SJSA1 (cell line): Measurements from ENCODE around the gene TMEM209. TPM values are rescaled to one million over a fixed set of nuclear protein-coding genes. Genes with fewer than 3 reads are reported as not detected.
"Not testable (repeated sequence)": the region's sequence is repeated elsewhere in the genome, so short reads cannot be mapped to it uniquely, and the experiment has no call there.

Experiments used
- DNase-seq, 2 experiments: peaks; one replicate each; pipeline ENCODE4 v3.0.0-alpha.2; 2015 to 2020; ENCODE audit warnings: low spot score in 2 of 2, low read depth in 1 of 2
- H3K27ac ChIP-seq: fragments of 250-450 bp; sonication (Bioruptor Pico); 2 replicates; pipeline ENCODE4 v1.5.1; 2020; ENCODE audit warnings: mild to moderate bottlenecking, moderate library complexity
- H3K27me3 ChIP-seq: fragments of 250-450 bp; sonication (Bioruptor Pico); replicated peaks from 2 replicates; pipeline ENCODE4 v1.5.1; 2020; ENCODE audit warnings: mild to moderate bottlenecking, moderate library complexity
- H3K36me3 ChIP-seq: fragments of 250-450 bp; sonication (Bioruptor Pico); 2 replicates; pipeline ENCODE4 v1.5.1; 2020; ENCODE audit warnings: mild to moderate bottlenecking
- H3K4me1 ChIP-seq: fragments of 250-450 bp; sonication (Bioruptor Pico); replicated peaks from 2 replicates; pipeline ENCODE4 v1.6.1; 2021; ENCODE audit warnings: mild to moderate bottlenecking
- H3K4me3 ChIP-seq: fragments of 250-450 bp; sonication (Bioruptor Pico); 2 replicates; pipeline ENCODE4 v1.5.1; 2020; ENCODE audit warnings: mild to moderate bottlenecking
- H3K9me3 ChIP-seq: fragments of 250-450 bp; sonication (Bioruptor Pico); replicated peaks from 2 replicates; pipeline ENCODE4 v1.5.1; 2020; ENCODE audit warnings: mild to moderate bottlenecking
- total RNA-seq: library from RNA; depleted of rRNA; stranded (reverse); fragments of >200 nt; shearing (Covaris generic); gene quantifications from 2 replicates; pipeline ENCODE4 v1.2.3, GENCODE V29; 2014

Gene TMEM209
- total RNA-seq, 1 experiment from 2014 or later: 24.6 TPM

DNA sequence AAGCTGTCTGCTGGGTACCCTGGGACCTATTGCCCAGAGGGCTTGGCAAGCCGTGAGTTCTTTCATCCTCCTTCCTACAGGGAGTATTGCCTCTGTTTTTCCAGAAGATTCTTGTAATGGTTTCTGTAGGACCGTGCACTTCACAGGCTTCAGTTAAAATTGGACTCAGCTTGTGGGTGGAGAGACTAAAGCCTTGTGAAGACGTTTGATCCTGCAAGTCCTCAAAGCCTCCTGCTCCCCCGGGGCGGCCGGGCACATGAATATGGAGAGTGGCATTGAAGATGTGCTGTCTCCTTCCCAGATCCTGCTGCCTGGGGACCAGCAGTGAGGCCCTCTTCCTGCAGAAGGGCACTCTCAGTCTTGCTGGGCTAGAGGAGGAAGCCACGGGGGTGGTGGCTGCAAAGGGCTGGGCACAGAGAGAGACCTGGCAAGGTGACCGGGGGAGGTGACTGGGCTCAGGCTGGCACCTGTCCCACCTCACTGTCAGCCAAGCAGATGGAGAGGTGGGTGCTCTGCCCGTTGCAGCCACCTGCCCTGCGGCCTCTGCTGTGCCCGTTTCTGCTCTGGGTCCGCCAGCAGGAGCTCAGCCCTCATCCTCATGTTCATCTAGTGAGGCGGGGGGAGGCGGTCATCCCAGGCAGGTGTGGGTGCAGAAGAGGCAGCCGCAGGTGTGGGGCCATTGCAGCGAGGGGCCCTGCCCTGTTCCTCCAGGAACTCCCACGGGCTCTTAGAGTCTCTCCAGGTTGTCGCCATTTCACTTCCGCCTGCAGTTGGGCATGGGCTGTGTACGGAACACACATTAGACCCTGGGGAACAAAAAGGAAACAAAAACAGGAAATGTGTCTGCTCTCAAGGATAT lies 55.7 kb downstream of the TMEM209 start:
- H3K4me3 ChIP-seq: no peak overlapping the region
- DNase-seq: no peak
- H3K9me3 ChIP-seq: no peaks in the 10 kb centered on the region
- no peaks in the 10 kb centered on the region for H3K4me1 ChIP-seq
- H3K27me3 ChIP-seq: no peaks in the 10 kb centered on the region
- no peak overlapping the region for H3K27ac ChIP-seq
- H3K36me3 ChIP-seq: no peaks in the 10 kb centered on the region

DNA sequence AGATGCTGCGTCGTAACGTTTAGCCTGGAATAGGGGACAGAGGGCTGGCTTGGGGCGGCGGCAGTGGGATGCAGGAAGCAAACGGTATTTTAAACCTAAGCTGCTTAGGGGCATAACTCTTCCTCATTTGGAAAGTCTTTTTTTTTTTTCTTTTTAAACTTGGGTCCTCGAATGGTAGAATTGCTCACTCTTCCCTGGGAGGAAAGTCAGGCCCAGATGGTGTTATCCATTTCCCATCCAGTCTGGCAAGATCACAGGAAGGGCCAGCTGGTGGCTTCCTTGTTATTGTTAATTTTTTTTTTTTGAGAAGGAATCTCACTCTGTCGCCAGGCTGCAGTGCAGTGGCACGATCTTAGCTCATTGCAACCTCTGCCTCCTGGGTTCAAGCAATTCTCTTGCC lies 56.6 kb downstream of the TMEM209 start:
- Histone ChIP-seq H3K9me3 (no peaks in the 10 kb centered on the region), H3K4me1 (no peaks in the 10 kb centered on the region), H3K27me3 (no peaks in the 10 kb centered on the region), H3K36me3 (no peaks in the 10 kb centered on the region), H3K4me3 (no peak overlapping the region), H3K27ac (no peak overlapping the region)
- DNase-seq: no peak

DNA sequence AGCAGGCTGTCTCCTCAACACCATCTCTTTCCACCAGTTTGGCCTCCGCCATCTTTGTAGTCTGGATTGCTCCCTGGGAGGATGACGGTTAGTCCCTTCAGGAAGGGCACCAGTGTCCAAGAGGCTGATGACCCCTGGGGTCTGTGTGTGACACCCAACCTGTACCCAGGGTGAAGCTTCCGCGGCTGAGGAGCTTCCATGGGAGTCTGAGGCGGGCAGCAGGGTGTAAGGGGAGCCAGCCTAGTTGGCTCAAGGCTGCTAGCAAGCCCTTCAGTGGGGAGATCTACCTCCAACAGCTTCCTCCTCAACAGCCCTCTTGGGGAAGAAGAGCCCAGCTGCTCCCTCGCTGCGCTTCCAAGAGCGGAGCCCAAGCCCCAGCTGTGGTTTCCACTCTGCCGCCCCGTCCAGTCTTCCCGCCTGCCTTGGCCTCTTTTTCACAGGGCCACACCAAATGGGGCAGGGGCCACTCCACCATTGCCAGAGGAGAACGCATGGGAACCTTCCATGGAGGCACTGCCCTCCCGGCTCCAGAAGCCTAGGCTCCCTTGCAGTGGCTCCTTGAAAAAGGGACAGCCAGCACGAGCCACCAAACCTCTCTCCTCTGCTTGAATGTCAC lies 57.4 kb downstream of the TMEM209 start:
- no peak for DNase-seq
- H3K27me3 ChIP-seq: no peaks in the 10 kb centered on the region
- H3K27ac ChIP-seq: no peak overlapping the region
- no peaks in the 10 kb centered on the region for H3K36me3 ChIP-seq
- H3K4me1 ChIP-seq: no peaks in the 10 kb centered on the region
- H3K9me3 ChIP-seq: no peaks in the 10 kb centered on the region
- no peak overlapping the region for H3K4me3 ChIP-seq

DNA sequence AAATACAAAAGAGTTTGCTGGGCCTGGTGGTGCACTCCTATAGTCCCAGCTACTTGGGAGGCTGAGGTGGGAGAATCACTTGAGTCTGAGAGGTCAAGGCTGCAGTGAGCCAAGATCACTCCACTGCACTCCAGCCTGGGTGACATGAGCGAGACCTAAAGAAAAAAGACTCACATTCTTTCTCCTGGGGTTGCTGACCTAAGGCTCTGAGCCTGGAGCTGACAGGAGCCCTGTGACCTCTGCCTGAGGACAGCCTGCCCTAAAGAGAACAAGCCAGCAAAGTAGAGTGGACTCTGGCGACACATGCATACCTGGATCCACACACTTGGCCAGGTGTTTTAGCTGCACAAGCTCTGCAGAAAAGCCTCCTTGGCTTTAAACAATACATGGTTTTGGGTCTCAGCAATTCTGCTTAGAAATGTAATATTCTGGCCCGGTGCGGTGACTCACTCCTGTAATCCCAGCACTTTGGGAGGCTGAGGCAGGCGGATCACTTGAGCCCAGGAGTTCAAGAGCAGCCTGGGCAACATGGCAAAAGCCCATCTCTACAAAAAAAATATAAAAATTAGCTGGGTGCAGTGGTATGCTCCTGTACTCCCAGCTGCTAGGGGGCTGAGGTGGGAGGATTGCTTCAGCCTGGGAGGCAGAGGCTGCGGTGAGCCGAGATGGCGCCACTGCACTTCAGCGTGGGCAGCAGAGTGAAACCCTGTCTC lies 58.4 kb downstream of the TMEM209 start:
- Histone ChIP-seq H3K27me3 (no peaks in the 10 kb centered on the region), H3K36me3 (no peaks in the 10 kb centered on the region), H3K4me1 (no peaks in the 10 kb centered on the region), H3K4me3 (no peak overlapping the region), H3K9me3 (no peaks in the 10 kb centered on the region), H3K27ac (no peak overlapping the region)
- DNase-seq: no peak

DNA sequence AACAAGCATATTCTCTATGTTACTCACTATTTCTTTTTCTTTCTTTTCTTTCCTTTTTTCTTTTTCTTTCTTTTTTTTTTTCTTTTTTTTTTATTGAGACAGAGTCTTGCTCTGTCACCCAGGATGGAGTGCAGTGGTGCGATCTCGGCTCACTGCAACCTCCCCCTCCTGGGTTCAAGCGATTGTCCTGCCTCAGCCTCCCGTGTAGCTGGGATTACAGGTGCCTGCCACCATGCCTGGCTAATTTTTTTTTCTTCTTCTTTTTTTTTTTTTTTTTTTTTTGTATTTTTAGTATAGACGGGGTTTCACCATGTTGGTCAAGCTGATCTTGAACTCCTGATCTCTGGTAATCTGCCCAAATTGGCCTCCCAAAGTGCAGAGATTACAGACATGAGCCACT lies 59.1 kb downstream of the TMEM209 start:
- not testable (repeated sequence) for H3K36me3 ChIP-seq, H3K27ac ChIP-seq, H3K4me3 ChIP-seq, H3K4me1 ChIP-seq, H3K9me3 ChIP-seq, H3K27me3 ChIP-seq, DNase-seq

DNA sequence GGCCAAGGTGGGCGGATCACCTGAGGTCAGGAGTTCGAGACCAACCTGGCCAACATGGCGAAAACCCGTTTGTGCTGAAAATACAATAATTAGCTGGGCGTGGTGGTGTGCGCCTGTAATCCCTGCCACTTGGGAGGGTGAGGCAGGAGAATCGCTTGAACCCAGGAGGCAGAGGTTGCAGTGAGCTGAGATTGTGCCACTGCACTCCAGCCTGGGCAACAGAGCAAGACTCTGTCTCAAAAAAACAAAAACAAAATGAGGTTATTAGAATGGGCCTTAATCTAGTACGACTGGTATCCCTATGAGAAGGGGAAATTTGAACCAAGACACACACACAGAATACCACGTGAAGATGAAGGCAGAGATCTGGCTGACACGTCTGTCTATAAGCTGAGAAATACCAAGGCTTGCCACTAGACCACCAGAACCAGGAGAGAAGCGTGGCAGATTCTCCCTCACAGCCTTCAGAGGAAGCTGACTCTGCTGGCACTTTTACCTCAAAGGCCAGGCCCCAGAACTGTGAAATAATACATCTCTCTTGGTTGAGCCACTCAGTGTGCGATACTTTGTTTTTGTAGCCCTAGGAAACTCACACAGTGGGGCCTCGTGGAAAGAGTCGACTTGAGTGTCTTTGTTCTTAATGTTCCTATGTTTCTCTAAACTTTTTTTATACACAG lies 59.6 kb downstream of the TMEM209 start:
- no peaks in the 10 kb centered on the region for H3K9me3 ChIP-seq
- no peaks in the 10 kb centered on the region for H3K4me1 ChIP-seq
- no peaks in the 10 kb centered on the region for H3K36me3 ChIP-seq
- H3K27ac ChIP-seq: no peak overlapping the region
- H3K27me3 ChIP-seq: no peaks in the 10 kb centered on the region
- DNase-seq: no peak
- H3K4me3 ChIP-seq: no peak overlapping the region

DNA sequence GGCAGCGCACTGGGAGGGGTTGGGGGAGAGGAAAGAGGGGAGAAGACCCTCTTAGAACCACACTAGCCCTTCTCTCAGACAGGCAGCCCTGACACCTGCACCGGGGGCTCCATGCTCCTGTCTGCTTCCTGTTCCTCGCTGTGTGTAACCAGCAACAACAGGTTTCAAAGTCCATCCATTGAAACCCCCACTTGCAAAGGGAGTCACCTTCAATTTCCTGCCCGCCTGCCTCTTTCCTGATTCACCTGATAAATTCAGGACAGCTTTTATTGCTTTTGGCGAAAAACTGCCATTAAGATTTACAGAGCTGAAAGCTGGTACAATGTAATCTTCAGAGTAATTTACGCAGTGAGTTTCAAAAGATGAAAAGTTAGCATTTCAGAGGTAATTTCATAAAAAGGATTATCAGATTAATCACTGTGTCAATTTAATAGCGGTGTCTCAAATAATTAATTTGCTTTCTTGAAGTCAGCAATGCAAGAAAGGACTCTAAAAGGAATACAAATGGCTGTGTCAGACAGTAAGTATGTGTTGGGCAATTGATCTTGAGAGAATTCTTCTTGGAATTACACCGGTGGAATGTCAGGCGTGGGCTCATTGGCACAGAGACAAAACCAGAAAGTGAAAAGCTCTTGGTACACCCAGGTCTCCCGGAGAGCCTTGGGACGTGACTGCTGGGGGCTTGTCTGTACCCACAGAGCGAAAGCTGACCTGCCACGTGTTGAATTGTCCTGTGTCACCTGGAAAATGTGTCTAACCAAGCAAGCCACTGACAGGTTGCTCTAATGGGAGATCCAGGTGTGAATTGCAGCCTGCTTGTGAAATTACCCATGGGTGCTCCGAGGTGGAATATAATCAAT lies 60.7 kb downstream of the TMEM209 start:
- H3K4me3 ChIP-seq: no peak overlapping the region

DNA sequence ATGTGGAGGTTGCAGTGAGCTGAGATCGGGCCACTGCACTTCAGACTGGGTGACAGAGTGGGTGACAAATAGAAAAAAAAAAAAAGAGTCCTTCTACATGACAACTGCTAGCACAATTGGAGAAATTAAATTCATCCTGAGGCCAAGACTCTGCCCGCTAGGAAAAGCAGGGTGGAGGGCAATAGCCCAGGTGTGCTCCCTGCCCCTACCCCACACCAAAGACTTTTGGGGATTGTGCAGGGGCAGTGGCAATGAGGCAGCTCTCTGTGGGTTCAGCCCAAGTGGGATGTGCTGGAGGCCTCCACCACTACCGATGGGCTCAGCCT lies 61.3 kb downstream of the TMEM209 start:
- Histone ChIP-seq H3K27ac (no peak overlapping the region), H3K27me3 (no peaks in the 10 kb centered on the region), H3K36me3 (no peaks in the 10 kb centered on the region), H3K4me1 (no peaks in the 10 kb centered on the region), H3K4me3 (no peak overlapping the region), H3K9me3 (no peaks in the 10 kb centered on the region)
- DNase-seq: no peak

More for the DNA sequence above, 60.7 kb downstream of the TMEM209 start:
- Histone ChIP-seq H3K27me3 (no peaks in the 10 kb centered on the region), H3K27ac (no peak overlapping the region), H3K4me1 (no peaks in the 10 kb centered on the region), H3K36me3 (no peaks in the 10 kb centered on the region), H3K9me3 (no peaks in the 10 kb centered on the region)
- no peak for DNase-seq

DNA sequence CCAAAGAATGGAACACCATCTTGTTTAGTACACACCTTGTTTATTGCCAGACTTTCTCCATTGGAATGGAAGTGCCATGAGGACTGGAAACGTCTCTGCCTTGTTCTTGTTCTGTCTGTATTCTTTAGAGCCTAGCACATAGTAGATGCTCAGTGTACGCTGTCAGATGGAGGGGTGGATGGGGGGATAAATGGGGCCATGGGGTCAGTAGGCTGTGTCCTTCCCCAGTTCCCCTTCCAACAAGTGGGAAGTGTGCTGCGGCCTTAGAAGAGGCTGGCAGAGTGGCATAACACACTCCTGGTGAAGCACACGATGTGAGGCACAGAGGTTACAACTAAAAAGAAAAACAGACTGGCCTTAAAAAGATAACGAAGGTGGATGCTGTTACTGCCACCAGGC lies 61.9 kb downstream of the TMEM209 start:
- DNase-seq: no peak
- H3K36me3 ChIP-seq: no peaks in the 10 kb centered on the region
- H3K9me3 ChIP-seq: no peaks in the 10 kb centered on the region
- H3K27ac ChIP-seq: no peak overlapping the region
- no peaks in the 10 kb centered on the region for H3K4me1 ChIP-seq
- no peaks in the 10 kb centered on the region for H3K27me3 ChIP-seq
- no peak overlapping the region for H3K4me3 ChIP-seq

DNA sequence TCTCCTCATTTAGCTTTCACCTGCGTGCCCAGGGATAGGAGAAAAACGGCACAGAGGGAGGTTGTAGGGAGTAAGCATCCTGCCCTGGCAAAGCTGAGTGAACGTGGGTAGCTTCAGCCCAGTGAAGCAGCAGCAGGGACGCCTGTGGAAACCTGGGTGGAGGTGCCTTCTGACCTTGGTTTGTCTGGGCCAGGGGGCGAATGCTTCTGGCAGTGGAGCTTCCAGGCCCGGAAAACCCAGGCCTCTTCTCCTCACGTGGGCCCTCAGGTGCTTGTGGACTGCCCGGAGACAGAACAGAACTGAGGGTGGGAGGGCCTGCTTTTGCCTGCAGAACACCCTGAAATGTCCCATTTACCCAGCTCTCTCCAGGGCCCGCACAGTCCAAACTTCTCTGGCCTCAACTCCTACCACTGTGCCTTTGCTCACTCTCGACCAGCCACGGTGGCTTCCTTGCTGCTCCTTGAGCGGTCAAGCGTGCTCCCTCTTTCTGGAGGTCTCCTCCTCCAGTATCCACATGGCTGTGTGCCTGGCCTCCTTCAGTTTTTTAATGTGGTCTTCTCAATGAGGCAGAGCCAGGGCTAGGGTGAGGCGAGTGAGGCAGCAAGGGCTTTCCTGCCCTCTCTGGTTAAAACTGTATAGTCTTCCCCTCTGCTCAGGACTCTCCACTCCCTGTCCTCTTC lies 62.4 kb downstream of the TMEM209 start:
- no peaks in the 10 kb centered on the region for H3K9me3 ChIP-seq
- H3K36me3 ChIP-seq: 0 out of 2 replicates have a peak, but pooled peaks cover 2% of the 10 kb centered on the region
- H3K27me3 ChIP-seq: no peaks in the 10 kb centered on the region
- no peak overlapping the region for H3K27ac ChIP-seq
- H3K4me3 ChIP-seq: no peak overlapping the region
- H3K4me1 ChIP-seq: no peaks in the 10 kb centered on the region
- no peak for DNase-seq

DNA sequence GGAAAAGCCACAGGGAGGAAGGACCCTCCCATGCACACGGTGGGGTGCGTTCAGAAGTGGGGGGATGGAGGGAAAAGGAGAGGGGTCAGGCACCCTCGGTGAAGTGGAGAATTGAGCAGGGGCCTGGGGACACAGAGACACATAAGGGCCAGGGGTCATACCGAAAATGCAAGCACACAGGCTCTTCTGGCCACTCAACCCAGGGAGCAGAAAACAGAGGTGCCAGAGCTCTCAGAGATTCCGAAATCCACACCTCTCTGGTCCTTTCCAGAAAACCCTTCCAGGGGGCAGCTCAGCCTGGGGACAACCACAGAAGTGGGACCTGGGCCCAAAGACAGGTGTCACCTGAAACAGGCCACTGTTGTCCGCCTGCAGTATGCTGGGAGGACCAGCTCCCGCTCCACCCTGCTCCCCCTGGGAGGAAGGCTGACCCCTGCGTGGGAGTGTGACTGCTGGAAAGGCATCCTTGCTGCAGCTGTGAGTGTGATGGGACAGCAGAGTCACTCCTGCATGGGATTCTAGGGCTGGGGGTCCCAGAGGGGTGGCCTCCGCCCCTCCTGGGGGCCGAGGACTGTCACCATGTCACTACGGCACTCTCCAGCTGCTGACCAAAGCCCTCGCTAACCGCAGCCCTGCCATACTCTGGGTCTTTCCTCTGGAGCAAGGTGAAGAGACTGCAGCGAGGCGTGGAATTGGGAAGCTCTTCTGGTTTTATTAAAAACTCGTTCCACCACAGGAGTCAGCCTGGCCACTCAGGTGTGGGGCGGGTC lies 63.1 kb downstream of the TMEM209 start:
- Histone ChIP-seq H3K4me1 (no peaks in the 10 kb centered on the region), H3K36me3 (0 out of 2 replicates have a peak, but pooled peaks cover 3% of the 10 kb centered on the region), H3K27ac (no peak overlapping the region), H3K27me3 (no peaks in the 10 kb centered on the region), H3K4me3 (no peak overlapping the region), H3K9me3 (no peaks in the 10 kb centered on the region)
- no peak for DNase-seq

DNA sequence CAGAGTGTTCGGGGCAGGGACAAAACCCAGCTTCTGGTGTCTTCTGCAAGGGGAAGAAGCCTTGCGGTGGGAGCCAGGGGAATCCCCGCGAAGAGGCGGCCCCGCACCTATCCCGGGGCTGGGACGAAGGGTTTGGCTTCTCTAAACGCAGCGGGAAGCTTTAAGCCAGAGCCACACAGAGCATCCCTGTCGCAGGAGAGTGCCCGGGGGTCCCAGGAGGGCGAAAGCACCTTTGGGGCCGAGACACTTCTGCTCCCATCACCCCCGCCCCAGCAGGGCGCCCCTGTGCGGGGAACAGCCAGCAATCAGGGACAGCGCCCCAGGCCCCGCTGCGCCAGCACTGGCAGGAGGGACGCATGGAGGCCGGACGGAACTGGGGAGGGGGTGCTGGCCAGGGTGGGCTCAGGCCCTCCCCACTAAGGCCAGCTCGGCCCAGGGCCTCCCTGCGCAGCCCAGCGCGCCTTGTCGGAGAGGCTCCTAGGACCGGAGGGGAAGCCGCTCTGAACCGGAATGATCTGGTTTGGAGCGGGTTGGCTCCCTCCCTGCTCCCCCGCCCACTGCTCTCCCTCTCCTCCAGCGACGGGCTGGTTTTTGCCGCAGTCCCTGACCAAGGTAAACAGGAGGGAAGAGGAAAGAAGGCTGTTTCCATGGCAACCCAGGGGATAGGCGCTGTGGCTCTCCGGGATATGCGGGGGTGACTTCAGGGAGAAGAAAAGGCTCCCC lies 63.9 kb downstream of the TMEM209 start:
- no peak overlapping the region for H3K4me3 ChIP-seq
- no peak for DNase-seq

More for the DNA sequence above, 63.9 kb downstream of the TMEM209 start:
- H3K9me3 ChIP-seq: no peaks in the 10 kb centered on the region
- H3K27me3 ChIP-seq: no peaks in the 10 kb centered on the region
- 0 out of 2 replicates have a peak, but pooled peaks cover 3% of the 10 kb centered on the region for H3K36me3 ChIP-seq
- H3K4me1 ChIP-seq: no peaks in the 10 kb centered on the region
- no peak overlapping the region for H3K27ac ChIP-seq
